ENCODE measurements around the gene PCP4L1.

- TF ChIP-seq POLR2A (IDR thresholded peaks at IDR 0.05) (no peak), CTCF (IDR thresholded peaks at IDR 0.05) (no peak)
These were observed 74.6 kb downstream of the PCP4L1 start for GRCh38 chr1:161333166-161333565.
